HepG2 (cell line): ENCODE measurements around the gene ZNF222. TPM values are rescaled to one million over a fixed set of nuclear protein-coding genes. Genes with fewer than 3 reads are reported as not detected.

Source experiments
- ATAC-seq: fragments of 200-7000 bp; cut with Tn5 transposase; 3 replicates; pipeline ENCODE4 v1.9.1; 2020; ENCODE audit warnings: mild to moderate bottlenecking, moderate library complexity
- BruUV-seq: library from RNA; stranded (reverse); fragments of 400-500 nt; replicated peaks from 2 replicates; lab custom pipeline; 2021; lab: Mats Ljungman, UMichigan
- CTCF ChIA-PET: fragments of 300-600 bp; formaldehyde crosslinking; extraction: SDS; loops from one replicate; lab custom pipeline; 2021; ENCODE audit warnings: low total read pairs, inconsistent platforms, low intra/inter-chr PET ratio; lab: Yijun Ruan, JAX
- POLR2A ChIA-PET: fragments of 350-600 bp; sonication (Branson Sonifier 250); formaldehyde crosslinking; loops from one replicate; lab custom pipeline; 2020; ENCODE audit warnings: antibody characterized with exemption, inconsistent platforms; lab: Yijun Ruan, JAX
- DNase-seq: peaks from one replicate; pipeline ENCODE4 v3.0.0-alpha.2; 2015; ENCODE audit warnings: low spot score
- FAIRE-seq: peaks from 3 replicates; lab custom pipeline; 2011; peaks lifted over from hg19 to GRCh38; lab: Jason Lieb, UNC
- H2AFZ ChIP-seq: one replicate; pipeline ENCODE4 v1.6.1; 2011; ENCODE audit warnings: low read length, inconsistent platforms
- H3K27ac ChIP-seq: fragments of 300-600 bp; 3 replicates; pipeline ENCODE4 v1.8.0; 2011; ENCODE audit warnings: mixed run types, mild to moderate bottlenecking, mixed read lengths, low read length, inconsistent platforms; ENCODE audit not compliant: insufficient read depth; ENCODE audit errors: extremely low read length
- H3K27me3 ChIP-seq, 2 experiments: fragments of 200-600 bp in 1 of 2; 2 replicates in 1 of 2; 3 replicates in 1 of 2; pipeline versions ENCODE4 v1.6.0 to v1.8.0; 2011; ENCODE audit warnings: low read length in 2 of 2, mild to moderate bottlenecking in 2 of 2, moderate library complexity in 2 of 2, inconsistent platforms in 1 of 2; ENCODE audit not compliant: insufficient read depth in 2 of 2, control insufficient read depth in 1 of 2
- H3K36me3 ChIP-seq, 2 experiments: fragments of 200-600 bp in 1 of 2; replicated peaks in 1 of 2; 2 replicates in 1 of 2; 3 replicates in 1 of 2; pipeline versions ENCODE4 v1.5.1 to v1.8.0; 2011; ENCODE audit warnings: low read length in 2 of 2, inconsistent platforms in 1 of 2; ENCODE audit not compliant: insufficient read depth in 2 of 2, control insufficient read depth in 1 of 2
- H3K4me1 ChIP-seq: 2 replicates; pipeline ENCODE4 v1.5.1; 2012; ENCODE audit warnings: low read length, inconsistent platforms; ENCODE audit not compliant: insufficient read depth
- H3K4me2 ChIP-seq: 2 replicates; pipeline ENCODE4 v1.6.0; 2011; ENCODE audit warnings: low read depth, low read length, inconsistent platforms
- H3K4me3 ChIP-seq, 3 experiments: fragments of 200-600 bp in 1 of 3; sonication (generic), shearing (Covaris generic) in 1 of 3; replicated peaks in 1 of 3; 2 replicates each; pipeline ENCODE4 v1.5.1; 2011 to 2016; ENCODE audit warnings: low read length in 3 of 3, inconsistent platforms in 2 of 3, low read depth in 2 of 3, mild to moderate bottlenecking in 2 of 3, control low read depth in 1 of 3, mixed read lengths in 1 of 3; ENCODE audit not compliant: insufficient read depth in 1 of 3
- H3K79me2 ChIP-seq: one replicate; pipeline ENCODE4 v1.6.1; 2011; ENCODE audit warnings: low read length, inconsistent platforms; ENCODE audit not compliant: insufficient read depth
- H3K9ac ChIP-seq: 2 replicates; pipeline ENCODE4 v1.6.0; 2011; ENCODE audit warnings: mild to moderate bottlenecking, low read depth, low read length, inconsistent platforms; ENCODE audit not compliant: insufficient read depth
- H3K9me3 ChIP-seq: 2 replicates; pipeline ENCODE4 v1.5.1; 2012; ENCODE audit warnings: mild to moderate bottlenecking, low read length
- H4K20me1 ChIP-seq: 2 replicates; pipeline ENCODE4 v1.6.0; 2011; ENCODE audit warnings: inconsistent platforms, mild to moderate bottlenecking, low read length, moderate library complexity; ENCODE audit not compliant: insufficient read depth
- ADNP ChIP-seq: sonication (generic); formaldehyde crosslinking; IDR thresholded peaks from 2 replicates; pipeline ENCODE4 v1.4.0; 2020; ENCODE audit warnings: missing genetic modification reagents
- CEBPB ChIP-seq: IDR thresholded peaks from 2 replicates; pipeline ENCODE4 v1.6.1; 2011; ENCODE audit warnings: low read depth, low read length, improper control_type of control experiment, borderline replicate concordance
- POGZ ChIP-seq: sonication (generic); formaldehyde crosslinking; IDR thresholded peaks from 2 replicates; pipeline ENCODE4 v1.4.0; 2020; ENCODE audit warnings: mild to moderate bottlenecking, missing genetic modification reagents
- TEAD2 ChIP-seq: sonication (generic); formaldehyde crosslinking; IDR thresholded peaks from 2 replicates; pipeline ENCODE4 v1.9.0; 2021; ENCODE audit warnings: missing genetic modification reagents
- ZFP82 ChIP-seq: sonication (generic); formaldehyde crosslinking; IDR thresholded peaks from 2 replicates; pipeline ENCODE4 v1.5.1; 2020; ENCODE audit warnings: mild to moderate bottlenecking, missing genetic modification reagents, borderline replicate concordance
- ZNF484 ChIP-seq: sonication (generic); formaldehyde crosslinking; IDR thresholded peaks from 2 replicates; pipeline ENCODE4 v1.5.1; 2020; ENCODE audit warnings: mild to moderate bottlenecking, low read depth, missing genetic modification reagents, borderline replicate concordance
- WGBS: methylation state at CpG from one replicate; pipeline ENCODE4 v1.1.6; 2017; ENCODE audit warnings: low lambda C conversion rate; 5-methylcytosine and 5-hydroxymethylcytosine counted together
- in situ Hi-C: cut with HindIII; loops from 2 replicates; pipeline ENCODE4 v1.10.0; 2017; ENCODE audit warnings: low pct_unique_long_range_greater_than_20kb; ENCODE audit not compliant: extremely low pct_ligation_motif_present
- intact Hi-C: fragments of 100-400 bp; cut with micrococcal nuclease; formaldehyde crosslinking; loops from one replicate; pipeline ENCODE4 v1.10.0; 2022; ENCODE audit not compliant: unreplicated experiment
- polyA plus RNA-seq, 8 experiments: library from polyadenylated mRNA; depleted of rRNA in 3 of 8; stranded (reverse) in 7 of 8; unstranded in 1 of 8; fragments of >200 nt; fragmentation: Illumina TruSeq in 4 of 8; extraction: Trizol in 4 of 8; gene quantifications; 2 replicates each; pipeline versions ENCODE4 v1.2.1 to v1.2.3, GENCODE V29; 2011 to 2016; ENCODE audit warnings: low read depth in 4 of 8, missing spikeins in 1 of 8, mixed read lengths in 1 of 8; ENCODE audit not compliant: insufficient read depth in 1 of 8
- total RNA-seq, 5 experiments: library from RNA; depleted of rRNA; stranded (reverse); fragments of >200 nt; fragmentation: Illumina TruSeq; extraction: Trizol; gene quantifications; 2 replicates each; pipeline ENCODE4 v1.2.3, GENCODE V29; 2016; ENCODE audit warnings: low read depth in 1 of 5
- TF ChIP-seq, protein P1 (sequence below): sonication (generic); formaldehyde crosslinking; IDR thresholded peaks from 2 replicates; pipeline ENCODE4 v1.4.0; 2020; ENCODE audit warnings: mild to moderate bottlenecking, low read depth, missing genetic modification reagents
- TF ChIP-seq, protein P2 (sequence below): sonication (generic); formaldehyde crosslinking; IDR thresholded peaks from 2 replicates; pipeline ENCODE4 v1.4.0; 2020; ENCODE audit warnings: missing genetic modification reagents
- TF ChIP-seq, protein P3 (sequence below): sonication (generic); formaldehyde crosslinking; IDR thresholded peaks from 2 replicates; pipeline ENCODE4 v1.8.1; 2023; ENCODE audit warnings: mild to moderate bottlenecking, moderate library complexity, missing genetic modification reagents

ZNF222 gene
- total and polyA plus RNA-seq, 2 of the 13 experiments (the other 11 are each of a cell fraction or from before 2014, with no cell fraction given): 2.2 to 6.2 TPM

DNA sequence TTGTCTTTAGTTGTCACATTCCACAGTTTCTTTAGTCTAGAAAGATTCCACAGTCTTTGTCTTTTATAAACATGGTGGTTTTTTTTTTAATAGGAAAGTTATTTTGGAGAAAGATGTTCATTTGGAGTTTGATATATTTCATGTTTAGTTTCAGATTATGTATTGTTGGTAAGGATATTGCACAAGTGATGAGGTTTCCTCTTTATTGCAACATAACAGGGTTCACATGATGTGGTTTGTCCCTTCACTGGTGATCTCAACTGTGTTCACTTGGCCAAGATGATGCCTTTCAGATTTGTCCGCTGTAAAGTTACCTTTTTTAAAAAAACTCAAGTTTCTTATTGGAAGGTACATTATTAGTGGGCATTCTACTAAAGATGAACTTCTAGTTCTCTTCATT is 19.2 kb upstream of the ZNF222 start:
- FAIRE-seq (no peak), ATAC-seq (no peak), DNase-seq (no peak)
- Histone ChIP-seq H3K36me3 (peaks cover 6 to 37% of the 10 kb centered on the region in 2 experiments), H3K4me2 (no peak overlapping the region), H2AFZ (no peak overlapping the region), H4K20me1 (no peaks in the 10 kb centered on the region), H3K4me1 (peaks cover 6% of the 10 kb centered on the region), H3K27ac (no peak overlapping the region), H3K79me2 (peaks cover 2% of the 10 kb centered on the region), H3K27me3 (no peaks in the 10 kb centered on the region; a peak in 1 of 5 replicates), H3K9me3 (no peaks in the 10 kb centered on the region), H3K4me3 (no peak overlapping the region), H3K9ac (no peak overlapping the region)
- intact Hi-C loops (loop anchor here (10.0 kb wide), 2 partner anchors 69 to 109 kb away; partner anchors contain the start of genes ZNF225 and ZNF284), in situ Hi-C loops (no loop called here)
- POLR2A ChIA-PET: no interaction called here
- TF ChIP-seq ZNF484 (CRISPR knock-in tag) (no peak), POGZ (CRISPR knock-in tag) (no peak), CEBPB (peak; percentile 85), TEAD2 (CRISPR knock-in tag) (no peak), ZFP82 (no peak), ADNP (no peak)
- TF ChIP-seq, protein P1, sequence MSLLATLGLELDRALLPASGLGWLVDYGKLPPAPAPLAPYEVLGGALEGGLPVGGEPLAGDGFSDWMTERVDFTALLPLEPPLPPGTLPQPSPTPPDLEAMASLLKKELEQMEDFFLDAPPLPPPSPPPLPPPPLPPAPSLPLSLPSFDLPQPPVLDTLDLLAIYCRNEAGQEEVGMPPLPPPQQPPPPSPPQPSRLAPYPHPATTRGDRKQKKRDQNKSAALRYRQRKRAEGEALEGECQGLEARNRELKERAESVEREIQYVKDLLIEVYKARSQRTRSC (CRISPR knock-in tag): no peak
- TF ChIP-seq, protein P2, sequence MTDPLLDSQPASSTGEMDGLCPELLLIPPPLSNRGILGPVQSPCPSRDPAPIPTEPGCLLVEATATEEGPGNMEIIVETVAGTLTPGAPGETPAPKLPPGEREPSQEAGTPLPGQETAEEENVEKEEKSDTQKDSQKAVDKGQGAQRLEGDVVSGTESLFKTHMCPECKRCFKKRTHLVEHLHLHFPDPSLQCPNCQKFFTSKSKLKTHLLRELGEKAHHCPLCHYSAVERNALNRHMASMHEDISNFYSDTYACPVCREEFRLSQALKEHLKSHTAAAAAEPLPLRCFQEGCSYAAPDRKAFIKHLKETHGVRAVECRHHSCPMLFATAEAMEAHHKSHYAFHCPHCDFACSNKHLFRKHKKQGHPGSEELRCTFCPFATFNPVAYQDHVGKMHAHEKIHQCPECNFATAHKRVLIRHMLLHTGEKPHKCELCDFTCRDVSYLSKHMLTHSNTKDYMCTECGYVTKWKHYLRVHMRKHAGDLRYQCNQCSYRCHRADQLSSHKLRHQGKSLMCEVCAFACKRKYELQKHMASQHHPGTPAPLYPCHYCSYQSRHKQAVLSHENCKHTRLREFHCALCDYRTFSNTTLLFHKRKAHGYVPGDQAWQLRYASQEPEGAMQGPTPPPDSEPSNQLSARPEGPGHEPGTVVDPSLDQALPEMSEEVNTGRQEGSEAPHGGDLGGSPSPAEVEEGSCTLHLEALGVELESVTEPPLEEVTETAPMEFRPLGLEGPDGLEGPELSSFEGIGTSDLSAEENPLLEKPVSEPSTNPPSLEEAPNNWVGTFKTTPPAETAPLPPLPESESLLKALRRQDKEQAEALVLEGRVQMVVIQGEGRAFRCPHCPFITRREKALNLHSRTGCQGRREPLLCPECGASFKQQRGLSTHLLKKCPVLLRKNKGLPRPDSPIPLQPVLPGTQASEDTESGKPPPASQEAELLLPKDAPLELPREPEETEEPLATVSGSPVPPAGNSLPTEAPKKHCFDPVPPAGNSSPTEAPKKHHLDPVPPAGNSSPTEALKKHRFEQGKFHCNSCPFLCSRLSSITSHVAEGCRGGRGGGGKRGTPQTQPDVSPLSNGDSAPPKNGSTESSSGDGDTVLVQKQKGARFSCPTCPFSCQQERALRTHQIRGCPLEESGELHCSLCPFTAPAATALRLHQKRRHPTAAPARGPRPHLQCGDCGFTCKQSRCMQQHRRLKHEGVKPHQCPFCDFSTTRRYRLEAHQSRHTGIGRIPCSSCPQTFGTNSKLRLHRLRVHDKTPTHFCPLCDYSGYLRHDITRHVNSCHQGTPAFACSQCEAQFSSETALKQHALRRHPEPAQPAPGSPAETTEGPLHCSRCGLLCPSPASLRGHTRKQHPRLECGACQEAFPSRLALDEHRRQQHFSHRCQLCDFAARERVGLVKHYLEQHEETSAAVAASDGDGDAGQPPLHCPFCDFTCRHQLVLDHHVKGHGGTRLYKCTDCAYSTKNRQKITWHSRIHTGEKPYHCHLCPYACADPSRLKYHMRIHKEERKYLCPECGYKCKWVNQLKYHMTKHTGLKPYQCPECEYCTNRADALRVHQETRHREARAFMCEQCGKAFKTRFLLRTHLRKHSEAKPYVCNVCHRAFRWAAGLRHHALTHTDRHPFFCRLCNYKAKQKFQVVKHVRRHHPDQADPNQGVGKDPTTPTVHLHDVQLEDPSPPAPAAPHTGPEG (CRISPR knock-in tag): no peak
- TF ChIP-seq, protein P3, sequence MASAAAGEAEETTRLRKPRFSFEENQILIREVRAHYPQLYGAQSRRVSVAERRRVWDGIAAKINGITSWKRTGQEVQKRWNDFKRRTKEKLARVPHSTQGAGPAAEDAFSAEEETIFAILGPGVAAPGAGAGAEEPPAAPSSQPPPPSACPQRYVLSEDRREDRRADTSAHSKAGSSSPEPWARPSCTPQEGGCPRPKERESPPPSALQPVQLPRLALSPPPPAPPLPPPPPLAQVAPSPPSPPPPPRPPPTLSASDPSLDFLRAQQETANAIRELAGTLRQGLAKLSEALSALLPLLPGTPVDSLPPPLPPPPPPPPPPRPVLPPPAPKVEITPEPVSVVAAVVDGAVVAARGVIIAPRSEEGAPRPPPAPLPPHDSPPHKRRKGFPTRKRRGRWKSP (CRISPR knock-in tag): no peak
- CTCF ChIA-PET: no interaction called here
- 100% methylated on average over 1 of the region's 1 CpG for WGBS
- BruUV-seq: no TSS peak
